HG02571 (cell line): ENCODE measurements around the gene ZDHHC11.
"Not testable (repeated sequence)": the region's sequence is repeated elsewhere in the genome, so short reads cannot be mapped to it uniquely, and the experiment has no call there.

Experiments
- ATAC-seq: cut with Tn5 transposase; IDR thresholded peaks from one replicate; pipeline ENCODE4 v1.9.1; 2021; ENCODE audit warnings: mild to moderate bottlenecking, moderate library complexity; ENCODE audit not compliant: unreplicated experiment

ZDHHC11 gene

GRCh38 chr5:763998-764781 lies 86.6 kb downstream of the ZDHHC11 start:
- no peak for ATAC-seq

- ATAC-seq, result no peak
Observed at GRCh38 chr5:763397-763796, 87.4 kb downstream of the ZDHHC11 start.

- not testable (repeated sequence) for ATAC-seq
Observed at GRCh38 chr5:762996-763395, 87.8 kb downstream of the ZDHHC11 start.

GRCh38 chr5:761854-762710 lies 88.7 kb downstream of the ZDHHC11 start:
- ATAC-seq, result no peak

GRCh38 chr5:761059-761771 lies 89.6 kb downstream of the ZDHHC11 start:
- ATAC-seq, result no peak

GRCh38 chr5:760363-761058 lies 90.3 kb downstream of the ZDHHC11 start:
- ATAC-seq, result no peak

- ATAC-seq, result no peak
Observed at GRCh38 chr5:759781-760362, 90.9 kb downstream of the ZDHHC11 start.

- ATAC-seq, result no peak
Observed at GRCh38 chr5:759111-759751, 91.6 kb downstream of the ZDHHC11 start.

- no peak for ATAC-seq
Observed at GRCh38 chr5:758698-759053, 92.1 kb downstream of the ZDHHC11 start.

GRCh38 chr5:757931-758697 lies 92.7 kb downstream of the ZDHHC11 start:
- ATAC-seq, result no peak

- no peak for ATAC-seq
Observed at GRCh38 chr5:757346-757930, 93.3 kb downstream of the ZDHHC11 start.

- no peak for ATAC-seq
Observed at GRCh38 chr5:756865-757345, 93.9 kb downstream of the ZDHHC11 start.

- no peak for ATAC-seq
Observed at GRCh38 chr5:756171-756570, 94.6 kb downstream of the ZDHHC11 start.

GRCh38 chr5:754143-754632 lies 96.6 kb downstream of the ZDHHC11 start:
- not testable (repeated sequence) for ATAC-seq

- not testable (repeated sequence) for ATAC-seq
Observed at GRCh38 chr5:753567-754142, 97.1 kb downstream of the ZDHHC11 start.

- ATAC-seq, result not testable (repeated sequence)
Observed at GRCh38 chr5:752532-753115, 98.2 kb downstream of the ZDHHC11 start.

GRCh38 chr5:751992-752391 lies 98.8 kb downstream of the ZDHHC11 start:
- ATAC-seq, result not testable (repeated sequence)

GRCh38 chr5:751496-751895 lies 99.3 kb downstream of the ZDHHC11 start:
- no peak for ATAC-seq
